GM19025 (cell line): ENCODE results near the gene CASS4.
"Not testable (repeated sequence)": the region's sequence is repeated elsewhere in the genome, so short reads cannot be mapped to it uniquely, and the experiment has no call there.

Source experiments
- ATAC-seq: cut with Tn5 transposase; IDR thresholded peaks from one replicate; pipeline ENCODE4 v1.9.1; 2021; ENCODE audit warnings: mild to moderate bottlenecking, low read depth, moderate library complexity; ENCODE audit not compliant: unreplicated experiment

Gene CASS4, protein sequence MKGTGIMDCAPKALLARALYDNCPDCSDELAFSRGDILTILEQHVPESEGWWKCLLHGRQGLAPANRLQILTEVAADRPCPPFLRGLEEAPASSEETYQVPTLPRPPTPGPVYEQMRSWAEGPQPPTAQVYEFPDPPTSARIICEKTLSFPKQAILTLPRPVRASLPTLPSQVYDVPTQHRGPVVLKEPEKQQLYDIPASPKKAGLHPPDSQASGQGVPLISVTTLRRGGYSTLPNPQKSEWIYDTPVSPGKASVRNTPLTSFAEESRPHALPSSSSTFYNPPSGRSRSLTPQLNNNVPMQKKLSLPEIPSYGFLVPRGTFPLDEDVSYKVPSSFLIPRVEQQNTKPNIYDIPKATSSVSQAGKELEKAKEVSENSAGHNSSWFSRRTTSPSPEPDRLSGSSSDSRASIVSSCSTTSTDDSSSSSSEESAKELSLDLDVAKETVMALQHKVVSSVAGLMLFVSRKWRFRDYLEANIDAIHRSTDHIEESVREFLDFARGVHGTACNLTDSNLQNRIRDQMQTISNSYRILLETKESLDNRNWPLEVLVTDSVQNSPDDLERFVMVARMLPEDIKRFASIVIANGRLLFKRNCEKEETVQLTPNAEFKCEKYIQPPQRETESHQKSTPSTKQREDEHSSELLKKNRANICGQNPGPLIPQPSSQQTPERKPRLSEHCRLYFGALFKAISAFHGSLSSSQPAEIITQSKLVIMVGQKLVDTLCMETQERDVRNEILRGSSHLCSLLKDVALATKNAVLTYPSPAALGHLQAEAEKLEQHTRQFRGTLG

DNA sequence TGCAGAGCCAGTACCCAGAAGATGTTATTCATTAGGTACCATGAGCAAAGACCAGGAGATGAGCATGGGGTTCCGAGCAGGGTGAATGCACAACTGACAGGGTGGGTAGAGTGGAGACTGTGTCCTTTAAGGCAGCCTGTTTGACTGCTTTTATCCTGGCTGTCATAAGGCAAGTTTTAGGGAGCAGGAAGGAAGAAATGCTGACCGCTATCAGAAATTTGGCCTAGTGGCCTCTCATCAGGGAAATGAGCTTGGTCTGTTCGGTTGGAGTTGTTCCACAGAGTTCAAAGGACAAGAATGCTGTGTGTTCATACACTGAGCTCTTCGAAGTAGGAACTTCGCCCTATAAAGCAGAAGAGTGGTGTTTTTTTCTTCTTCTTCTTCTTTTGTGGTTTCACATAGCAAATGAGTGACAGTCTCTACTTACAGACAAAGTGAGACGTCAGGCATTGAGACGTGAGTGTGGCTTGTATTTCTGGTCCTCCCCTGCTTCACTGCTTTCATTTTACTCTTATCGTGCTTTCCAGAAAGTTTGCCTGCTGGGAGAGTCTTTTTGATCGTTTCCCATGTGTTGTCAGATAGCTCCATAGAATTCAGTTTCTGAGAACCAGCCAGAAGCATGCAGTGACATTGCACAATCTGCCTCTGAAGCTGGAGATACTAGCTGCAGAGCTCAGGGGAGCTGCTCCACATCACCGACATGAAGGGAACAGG is at the start of gene CASS4:
Gene CASS4, plus strand, starts transcription at position 502 of the 714 bp plus-strand sequence. Its CDS starts 199 bp downstream, at position 701.
- ATAC-seq, result no peak

DNA sequence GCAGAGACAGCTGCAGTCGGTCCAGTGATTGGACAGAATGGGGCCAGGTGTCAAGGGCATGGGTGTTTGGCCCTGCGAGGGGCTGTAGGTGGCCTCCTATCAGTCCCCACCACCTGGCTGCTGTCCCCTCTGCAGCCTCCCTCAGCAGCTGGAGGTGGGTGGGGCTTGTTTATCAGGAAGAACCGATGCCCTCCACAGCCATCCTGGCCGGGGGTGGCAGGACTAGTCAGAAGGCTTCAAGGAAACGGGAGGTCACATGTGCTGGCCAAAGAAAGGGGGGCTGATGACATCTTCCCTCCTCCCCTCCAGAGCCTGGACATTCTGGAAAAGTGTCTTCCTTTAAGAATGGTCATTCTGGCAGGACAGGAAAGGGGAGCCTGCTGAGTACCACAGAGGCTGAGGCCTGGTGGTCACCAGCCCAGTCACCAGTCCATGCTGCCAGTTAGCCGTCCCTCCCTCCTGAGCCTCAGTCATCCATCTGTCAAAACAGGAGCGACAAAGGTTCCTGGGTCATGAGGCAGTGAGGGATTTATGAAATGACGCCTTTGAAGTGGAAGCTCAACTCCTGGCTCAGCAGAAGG is 49.1 kb upstream of the CASS4 start:
- no peak for ATAC-seq

DNA sequence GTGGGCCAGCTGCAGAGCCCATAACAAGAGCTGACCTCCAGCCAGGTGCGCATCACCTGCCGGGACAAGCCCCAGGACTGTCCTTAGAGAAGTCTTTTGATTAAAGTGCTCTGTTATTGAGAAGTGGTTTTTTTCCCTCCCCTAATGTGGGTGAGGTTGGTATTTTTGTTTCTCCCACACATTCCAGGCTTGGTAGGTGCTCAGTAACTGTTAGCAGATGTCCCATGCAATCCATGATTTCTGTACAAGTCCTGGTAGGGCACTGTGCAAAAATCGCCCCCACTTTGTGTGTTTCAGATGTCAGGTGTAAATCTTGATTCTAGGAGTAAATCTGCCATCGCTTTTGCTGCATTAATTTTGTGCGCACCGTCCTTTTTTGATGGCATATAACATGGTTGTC is 48.6 kb upstream of the CASS4 start:
- ATAC-seq, result no peak

GRCh38 chr20:56368351-56369134 is 43.5 kb upstream of the CASS4 start:
- no peak for ATAC-seq

DNA sequence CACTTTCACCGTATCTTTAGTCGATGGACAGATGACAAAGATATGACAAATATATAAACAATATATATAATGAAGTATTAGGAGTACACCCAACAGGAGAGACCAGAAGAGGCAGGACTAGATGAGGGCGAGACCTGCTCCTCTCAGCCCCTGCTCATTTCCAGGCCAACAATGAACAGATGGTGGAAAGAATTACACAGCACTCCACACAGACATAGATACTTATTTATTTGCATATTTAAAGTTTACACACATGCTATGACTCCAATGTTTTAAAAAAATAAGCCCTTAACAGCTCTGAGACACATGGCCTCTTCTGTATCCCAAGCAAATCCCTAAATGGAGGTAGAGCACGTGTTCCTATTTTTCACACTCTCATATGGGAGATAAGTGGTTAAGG is 42.9 kb upstream of the CASS4 start:
- no peak for ATAC-seq

- ATAC-seq, result no peak
These were observed 40.1 kb upstream of the CASS4 start for GRCh38 chr20:56371977-56372376.

- no peak for ATAC-seq
These were observed 39.2 kb upstream of the CASS4 start for GRCh38 chr20:56372850-56373249.

GRCh38 chr20:56373942-56374341 is 38.1 kb upstream of the CASS4 start:
- no peak for ATAC-seq

DNA sequence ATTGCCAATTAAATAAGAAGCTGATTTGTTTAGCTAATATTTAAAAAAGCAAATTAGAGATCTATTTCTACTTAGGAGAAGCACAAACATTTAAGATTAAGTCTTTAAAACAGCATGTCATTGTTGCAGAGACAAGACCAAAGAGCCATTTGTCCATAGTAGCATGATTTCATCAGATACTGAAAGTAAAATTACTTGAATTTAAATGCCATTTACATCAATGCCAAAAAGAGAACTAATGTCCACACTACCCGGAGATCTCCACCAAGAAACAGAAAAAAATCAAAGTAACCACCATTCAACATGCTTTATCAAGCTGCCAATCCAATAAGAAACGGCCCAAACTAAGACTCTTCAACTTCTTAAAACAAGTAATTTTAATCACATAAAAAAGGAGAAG is 35.7 kb upstream of the CASS4 start:
- no peak for ATAC-seq

- ATAC-seq, result no peak
These were observed 33.7 kb upstream of the CASS4 start for GRCh38 chr20:56378386-56378785.

DNA sequence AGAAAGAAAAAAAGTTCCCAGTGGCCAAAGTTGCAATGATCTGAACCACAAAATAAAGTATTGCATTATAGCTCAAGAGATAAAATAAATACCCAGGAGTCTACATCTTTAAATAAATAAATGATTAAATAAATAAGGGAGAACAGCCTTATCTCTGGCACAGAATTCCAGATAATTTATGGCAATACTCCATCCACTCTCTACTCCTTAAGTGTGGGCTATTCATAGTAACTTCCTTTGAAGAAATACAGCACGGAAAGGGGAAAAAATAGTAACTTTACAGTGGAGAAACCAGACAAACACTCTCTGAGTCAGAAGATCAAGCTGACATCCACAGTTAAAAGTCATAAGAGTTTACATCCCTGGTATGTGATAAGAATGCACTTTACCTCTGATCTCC is 31.7 kb upstream of the CASS4 start:
- no peak for ATAC-seq

DNA sequence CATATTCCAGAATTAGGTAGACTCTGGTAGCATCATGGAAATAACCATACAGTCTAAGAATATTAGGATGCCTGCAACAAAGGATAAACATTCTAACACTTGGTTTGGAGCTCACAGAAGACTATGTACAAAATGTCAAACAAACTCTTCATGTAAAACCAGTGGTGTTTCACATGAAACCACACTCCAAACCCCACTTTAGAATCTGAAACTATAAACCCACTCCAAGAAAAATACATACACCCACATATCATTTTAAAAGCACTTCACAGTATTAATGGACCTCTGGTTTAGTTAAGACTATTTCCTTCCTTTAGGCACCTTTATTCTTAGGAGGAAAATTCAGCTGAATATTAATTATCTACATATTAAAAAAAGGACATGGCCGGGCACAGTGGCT is 30.6 kb upstream of the CASS4 start:
- no peak for ATAC-seq

DNA sequence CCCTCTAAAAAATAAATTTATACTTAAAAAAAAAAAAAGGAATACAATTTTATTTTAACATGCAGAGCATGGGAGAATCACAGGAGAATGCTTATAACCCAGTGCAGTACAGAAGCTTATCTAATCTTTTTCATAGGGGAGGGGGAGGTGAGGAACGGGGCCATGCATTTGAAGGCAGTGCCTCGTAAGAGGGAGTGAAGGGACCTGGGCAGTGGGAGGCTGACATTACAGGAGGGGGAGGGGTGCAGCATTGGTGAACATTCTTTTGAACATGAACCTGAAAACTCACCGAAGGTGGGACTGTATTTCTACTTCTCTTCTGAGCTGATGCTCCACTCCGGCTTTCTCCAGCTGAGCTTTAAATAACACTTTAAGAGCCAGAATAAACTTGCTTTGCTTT is 29.4 kb upstream of the CASS4 start:
- no peak for ATAC-seq

GRCh38 chr20:56383334-56383733 is 28.7 kb upstream of the CASS4 start:
- no peak for ATAC-seq

DNA sequence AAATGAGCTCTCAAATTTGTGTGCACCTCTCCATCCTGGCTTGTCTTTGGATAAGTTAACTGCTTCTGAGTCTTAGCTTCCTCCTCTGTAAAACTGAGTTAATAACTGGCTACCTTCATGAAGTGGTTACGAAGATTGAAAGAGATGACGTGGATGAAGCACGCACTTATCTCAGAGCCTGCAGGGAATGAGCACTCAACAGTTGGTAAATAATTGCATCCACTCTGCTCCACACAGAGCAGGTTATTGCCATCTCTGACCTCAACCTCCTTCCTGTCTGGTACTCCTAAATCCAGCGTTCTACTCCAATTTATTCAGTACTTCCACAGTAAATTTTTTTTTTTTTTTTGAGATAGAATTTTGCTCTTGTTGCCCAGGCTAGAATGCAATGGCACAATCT is 26.9 kb upstream of the CASS4 start:
- ATAC-seq, result no peak

DNA sequence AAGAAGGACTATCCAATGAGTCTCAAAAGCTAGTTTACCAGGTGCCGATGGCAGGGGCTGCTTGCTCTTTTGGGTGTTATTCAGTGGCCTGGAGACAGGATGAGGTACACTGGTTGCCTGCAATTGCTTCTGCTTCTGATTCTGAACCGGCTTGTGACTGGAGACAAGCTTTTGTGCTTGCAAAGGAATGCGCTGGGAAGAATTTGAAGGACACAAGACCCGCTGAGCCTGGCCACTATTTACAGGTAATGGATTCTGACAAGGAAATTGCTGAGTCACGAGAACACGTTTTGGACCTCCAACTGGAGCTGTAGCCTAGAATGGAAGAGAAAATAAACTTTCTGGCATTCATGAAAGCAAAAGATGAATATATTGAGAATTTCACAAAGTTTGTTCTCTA is 25.8 kb upstream of the CASS4 start:
- ATAC-seq, result no peak

- no peak for ATAC-seq
These were observed 23.2 kb upstream of the CASS4 start for GRCh38 chr20:56388882-56389281.

GRCh38 chr20:56389807-56390206 is 22.3 kb upstream of the CASS4 start:
- ATAC-seq, result no peak

DNA sequence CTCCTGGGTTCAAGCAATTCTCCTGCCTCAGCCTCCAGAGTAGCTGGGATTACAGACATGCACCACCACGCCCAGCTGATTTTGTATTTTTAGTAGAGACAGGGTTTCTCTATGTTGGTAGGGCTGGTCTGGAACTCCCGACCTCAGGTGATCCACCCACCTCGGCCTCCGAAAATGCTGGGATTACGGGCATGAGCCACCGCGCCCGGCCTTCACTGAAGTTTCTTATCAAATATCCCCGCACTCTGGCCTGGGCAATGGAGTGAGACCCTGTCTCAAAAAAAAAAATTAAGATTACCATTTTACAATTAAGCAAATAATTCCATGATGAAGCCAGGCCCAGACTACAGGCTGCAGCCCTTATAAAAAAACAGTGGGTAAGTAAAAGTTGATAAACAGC is 21.7 kb upstream of the CASS4 start:
- not testable (repeated sequence) for ATAC-seq

DNA sequence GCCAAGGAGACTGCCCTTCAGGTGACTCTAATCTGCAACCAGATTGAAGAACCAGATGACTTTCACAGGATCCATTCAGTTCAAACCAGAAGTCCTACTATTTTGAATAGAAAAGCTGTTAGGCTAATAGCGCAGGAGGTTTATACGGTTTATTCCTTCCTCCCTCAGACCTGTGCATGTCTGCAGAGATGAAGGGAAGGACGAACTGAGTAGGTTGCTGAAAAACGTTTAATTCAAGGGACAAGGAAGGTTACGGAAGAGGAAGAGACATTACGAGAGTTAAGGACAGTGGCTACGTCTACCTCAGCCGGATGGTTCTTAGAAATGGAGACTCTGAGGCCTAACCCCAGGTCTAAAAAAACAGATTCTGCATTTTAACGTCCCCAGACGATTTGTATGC is 21.0 kb upstream of the CASS4 start:
- no peak for ATAC-seq
